Astrocyte (in vitro differentiated cells and primary cell): ENCODE measurements around the gene PHAF1. TPM values are rescaled to one million over a fixed set of nuclear protein-coding genes. Genes with fewer than 3 reads are reported as not detected.

ENCODE experiments used
- DNase-seq: peaks from one replicate; pipeline ENCODE4 v3.0.0-alpha.2; 2010; ENCODE audit warnings: low read depth
- FAIRE-seq: peaks from 2 replicates; lab custom pipeline; 2011; peaks lifted over from hg19 to GRCh38; lab: Jason Lieb, UNC
- H2AFZ ChIP-seq: 2 replicates; pipeline ENCODE4 v1.6.0; 2012; ENCODE audit warnings: low read depth, low read length, inconsistent platforms
- H3K27ac ChIP-seq: 2 replicates; pipeline ENCODE4 v1.5.1; 2011; ENCODE audit warnings: low read depth, low read length, inconsistent platforms
- H3K27me3 ChIP-seq: 2 replicates; pipeline ENCODE4 v1.6.0; 2011; ENCODE audit warnings: low read length, inconsistent platforms; ENCODE audit not compliant: insufficient read depth
- H3K36me3 ChIP-seq: 2 replicates; pipeline ENCODE4 v1.5.1; 2011; ENCODE audit warnings: low read length, inconsistent platforms; ENCODE audit not compliant: insufficient read depth
- H3K4me1 ChIP-seq: 2 replicates; pipeline ENCODE4 v1.5.1; 2011; ENCODE audit warnings: low read length, inconsistent platforms; ENCODE audit not compliant: insufficient read depth
- H3K4me2 ChIP-seq: 2 replicates; pipeline ENCODE4 v1.6.0; 2012; ENCODE audit warnings: low read length, inconsistent platforms
- H3K4me3 ChIP-seq: 2 replicates; pipeline ENCODE4 v1.5.1; 2011; ENCODE audit warnings: low read depth, mild to moderate bottlenecking, low read length, inconsistent platforms; ENCODE audit not compliant: insufficient read depth
- H3K79me2 ChIP-seq: 2 replicates; pipeline ENCODE4 v1.6.0; 2012; ENCODE audit warnings: mild to moderate bottlenecking, low read length, inconsistent platforms; ENCODE audit not compliant: insufficient read depth
- H3K9ac ChIP-seq: 2 replicates; pipeline ENCODE4 v1.6.0; 2012; ENCODE audit warnings: mild to moderate bottlenecking, low read length, inconsistent platforms
- H3K9me3 ChIP-seq: 2 replicates; pipeline ENCODE4 v1.5.1; 2012; ENCODE audit warnings: low read depth, mild to moderate bottlenecking, low read length, inconsistent platforms; ENCODE audit not compliant: insufficient read depth
- H4K20me1 ChIP-seq: 2 replicates; pipeline ENCODE4 v1.6.0; 2012; ENCODE audit warnings: low read length, inconsistent platforms; ENCODE audit not compliant: insufficient read depth
- H3K27ac Mint-ChIP-seq: one replicate; pipeline ENCODE4 v1.8.0; 2021; ENCODE audit warnings: mild to moderate bottlenecking, mixed read lengths; ENCODE audit not compliant: unreplicated experiment
- H3K27me3 Mint-ChIP-seq: one replicate; pipeline ENCODE4 v1.8.0; 2021; ENCODE audit warnings: low read depth, mixed read lengths; ENCODE audit not compliant: unreplicated experiment
- H3K36me3 Mint-ChIP-seq: one replicate; pipeline ENCODE4 v1.8.0; 2021; ENCODE audit warnings: low read depth, mixed read lengths; ENCODE audit not compliant: unreplicated experiment
- H3K4me1 Mint-ChIP-seq: one replicate; pipeline ENCODE4 v1.8.0; 2021; ENCODE audit warnings: low read depth, mixed read lengths; ENCODE audit not compliant: unreplicated experiment
- H3K4me3 Mint-ChIP-seq: one replicate; pipeline ENCODE4 v1.8.0; 2021; ENCODE audit warnings: mild to moderate bottlenecking, moderate library complexity, mixed read lengths; ENCODE audit not compliant: unreplicated experiment
- H3K9me3 Mint-ChIP-seq: one replicate; pipeline ENCODE4 v1.8.0; 2021; ENCODE audit warnings: mild to moderate bottlenecking, mixed read lengths; ENCODE audit not compliant: unreplicated experiment
- EZH2 ChIP-seq: IDR thresholded peaks from 2 replicates; pipeline ENCODE4 v1.6.1; 2012; ENCODE audit warnings: mild to moderate bottlenecking, low read length, inconsistent platforms; ENCODE audit not compliant: insufficient read depth
- total RNA-seq: library from RNA; stranded (reverse); gene quantifications from 2 replicates; pipeline ENCODE4 v1.2.1, GENCODE V29; 2021
- TF ChIP-seq, protein P1 (sequence below): IDR thresholded peaks from 2 replicates; pipeline ENCODE4 v1.5.1; 2011; ENCODE audit warnings: low read depth, mild to moderate bottlenecking, inconsistent platforms, low read length, moderate library complexity; ENCODE audit not compliant: insufficient read depth

PHAF1 gene
- total RNA-seq, 1 donor from 2014 or later = 17.1 TPM

DNA sequence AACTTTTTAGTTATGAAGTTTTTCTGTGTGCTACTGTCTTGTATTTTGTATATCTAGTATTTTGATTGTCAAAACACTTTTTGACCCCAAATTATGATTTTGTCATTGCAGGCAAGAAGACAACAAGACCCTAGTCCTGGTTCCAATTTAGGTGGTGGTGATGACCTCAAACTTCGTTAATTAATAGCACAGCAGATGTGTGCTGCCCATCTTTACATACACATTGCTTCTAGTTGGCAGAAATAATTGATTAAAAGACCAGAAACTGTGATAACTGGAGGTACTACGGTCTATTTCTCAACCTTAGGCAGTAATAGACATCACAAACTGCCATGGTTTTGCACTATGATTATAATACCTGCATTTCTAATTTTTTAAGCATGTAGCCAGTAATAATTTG, 11.1 kb upstream of the PHAF1 start:
- peaks cover 19% of the 10 kb centered on the region for H3K4me1 Mint-ChIP-seq
- H3K9me3 ChIP-seq = no peaks in the 10 kb centered on the region
- no peak overlapping the region for H3K4me3 Mint-ChIP-seq
- H3K4me3 ChIP-seq = no peak overlapping the region
- no peaks in the 10 kb centered on the region for H3K27me3 ChIP-seq
- H4K20me1 ChIP-seq = peaks cover 3% of the 10 kb centered on the region
- no peaks in the 10 kb centered on the region for H3K27me3 Mint-ChIP-seq
- H3K4me2 ChIP-seq = no peak overlapping the region
- FAIRE-seq = no peak
- peaks cover 11% of the 10 kb centered on the region for H3K79me2 ChIP-seq
- no peak overlapping the region for H2AFZ ChIP-seq
- peaks cover 7% of the 10 kb centered on the region for H3K4me1 ChIP-seq
- H3K36me3 Mint-ChIP-seq = peaks cover 5% of the 10 kb centered on the region
- DNase-seq = no peak
- TF ChIP-seq, protein P1, sequence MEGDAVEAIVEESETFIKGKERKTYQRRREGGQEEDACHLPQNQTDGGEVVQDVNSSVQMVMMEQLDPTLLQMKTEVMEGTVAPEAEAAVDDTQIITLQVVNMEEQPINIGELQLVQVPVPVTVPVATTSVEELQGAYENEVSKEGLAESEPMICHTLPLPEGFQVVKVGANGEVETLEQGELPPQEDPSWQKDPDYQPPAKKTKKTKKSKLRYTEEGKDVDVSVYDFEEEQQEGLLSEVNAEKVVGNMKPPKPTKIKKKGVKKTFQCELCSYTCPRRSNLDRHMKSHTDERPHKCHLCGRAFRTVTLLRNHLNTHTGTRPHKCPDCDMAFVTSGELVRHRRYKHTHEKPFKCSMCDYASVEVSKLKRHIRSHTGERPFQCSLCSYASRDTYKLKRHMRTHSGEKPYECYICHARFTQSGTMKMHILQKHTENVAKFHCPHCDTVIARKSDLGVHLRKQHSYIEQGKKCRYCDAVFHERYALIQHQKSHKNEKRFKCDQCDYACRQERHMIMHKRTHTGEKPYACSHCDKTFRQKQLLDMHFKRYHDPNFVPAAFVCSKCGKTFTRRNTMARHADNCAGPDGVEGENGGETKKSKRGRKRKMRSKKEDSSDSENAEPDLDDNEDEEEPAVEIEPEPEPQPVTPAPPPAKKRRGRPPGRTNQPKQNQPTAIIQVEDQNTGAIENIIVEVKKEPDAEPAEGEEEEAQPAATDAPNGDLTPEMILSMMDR = no peak
- no peak for TF ChIP-seq EZH2
- peaks cover 17% of the 10 kb centered on the region for H3K36me3 ChIP-seq
- no peak overlapping the region for H3K9ac ChIP-seq
- no peak overlapping the region for H3K27ac Mint-ChIP-seq
- H3K9me3 Mint-ChIP-seq = peaks cover 2% of the 10 kb centered on the region
- no peak overlapping the region for H3K27ac ChIP-seq

DNA sequence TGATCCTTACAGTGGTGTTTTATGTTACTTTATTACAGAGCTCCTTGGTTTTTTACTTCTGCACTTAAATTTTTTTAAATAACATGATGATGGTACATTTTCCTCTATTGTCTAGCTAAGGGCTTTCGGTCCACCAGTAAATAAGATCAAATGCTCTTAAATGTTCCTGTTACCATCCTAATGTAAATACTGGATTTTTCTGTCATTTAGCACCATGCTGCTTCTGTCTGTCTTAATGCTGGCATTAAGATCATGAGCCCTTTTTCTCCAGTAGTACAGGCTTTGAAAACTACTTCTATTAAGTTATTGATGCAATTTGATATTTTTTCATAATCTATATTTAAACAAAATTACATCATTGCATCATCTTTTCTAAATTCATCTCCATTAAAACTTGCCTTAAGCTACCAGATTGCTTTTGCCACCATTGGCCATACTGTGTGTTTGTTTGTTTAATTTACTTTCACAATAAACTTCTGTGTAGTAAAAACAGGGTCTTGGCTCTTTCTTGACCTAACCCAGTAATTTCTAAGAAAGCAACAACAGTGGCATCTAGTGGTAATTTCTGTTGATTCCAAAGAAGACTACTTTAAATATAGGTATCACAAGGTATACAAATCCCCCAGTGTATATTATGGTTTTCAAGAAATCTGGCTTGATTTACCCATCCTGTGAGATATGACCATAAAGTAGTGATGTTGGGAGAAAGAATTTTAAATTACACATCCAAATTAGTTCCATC, 9.0 kb upstream of the PHAF1 start:
- Histone ChIP-seq H3K9me3 (no peaks in the 10 kb centered on the region), H3K36me3 (peaks cover 13% of the 10 kb centered on the region), H3K79me2 (no peaks in the 10 kb centered on the region), H3K4me2 (peak overlapping the region; percentile 16), H3K4me1 (peaks cover 7% of the 10 kb centered on the region), H3K27me3 (no peaks in the 10 kb centered on the region), H2AFZ (no peak overlapping the region), H3K9ac (no peak overlapping the region), H3K4me3 (no peak overlapping the region), H4K20me1 (no peaks in the 10 kb centered on the region), H3K27ac (peak overlapping the region; percentile 5)
- no peaks in the 10 kb centered on the region for H3K27me3 Mint-ChIP-seq
- peaks cover 7% of the 10 kb centered on the region for H3K36me3 Mint-ChIP-seq
- peaks cover 2% of the 10 kb centered on the region for H3K9me3 Mint-ChIP-seq
- peak overlapping the region; percentile 62 for H3K27ac Mint-ChIP-seq
- no peak overlapping the region for H3K4me3 Mint-ChIP-seq
- DNase-seq (peak; percentile 10), FAIRE-seq (no peak)
- TF ChIP-seq, protein P1 = peak; percentile 33
- no peak for TF ChIP-seq EZH2
- peaks cover 16% of the 10 kb centered on the region for H3K4me1 Mint-ChIP-seq
